HepG2 (cell line): Measurements from ENCODE around the gene BRIP1. TPM values are rescaled to one million over a fixed set of nuclear protein-coding genes. Genes with fewer than 3 reads are reported as not detected.

ENCODE experiments used
- ATAC-seq: fragments of 200-7000 bp; cut with Tn5 transposase; 3 replicates; pipeline ENCODE4 v1.9.1; 2020; ENCODE audit warnings: mild to moderate bottlenecking, moderate library complexity
- BruUV-seq: library from RNA; stranded (reverse); fragments of 400-500 nt; replicated peaks from 2 replicates; lab custom pipeline; 2021; lab: Mats Ljungman, UMichigan
- CTCF ChIA-PET: fragments of 300-600 bp; formaldehyde crosslinking; extraction: SDS; loops from one replicate; lab custom pipeline; 2021; ENCODE audit warnings: low total read pairs, inconsistent platforms, low intra/inter-chr PET ratio; lab: Yijun Ruan, JAX
- POLR2A ChIA-PET: fragments of 350-600 bp; sonication (Branson Sonifier 250); formaldehyde crosslinking; loops from one replicate; lab custom pipeline; 2020; ENCODE audit warnings: antibody characterized with exemption, inconsistent platforms; lab: Yijun Ruan, JAX
- DNase-seq: peaks from one replicate; pipeline ENCODE4 v3.0.0-alpha.2; 2015; ENCODE audit warnings: low spot score
- FAIRE-seq: peaks from 3 replicates; lab custom pipeline; 2011; peaks lifted over from hg19 to GRCh38; lab: Jason Lieb, UNC
- H2AFZ ChIP-seq: one replicate; pipeline ENCODE4 v1.6.1; 2011; ENCODE audit warnings: low read length, inconsistent platforms
- H3K27ac ChIP-seq: fragments of 300-600 bp; 3 replicates; pipeline ENCODE4 v1.8.0; 2011; ENCODE audit warnings: mixed run types, mild to moderate bottlenecking, mixed read lengths, low read length, inconsistent platforms; ENCODE audit not compliant: insufficient read depth; ENCODE audit errors: extremely low read length
- H3K27me3 ChIP-seq, 2 experiments: fragments of 200-600 bp in 1 of 2; 2 replicates in 1 of 2; 3 replicates in 1 of 2; pipeline versions ENCODE4 v1.6.0 to v1.8.0; 2011; ENCODE audit warnings: low read length in 2 of 2, mild to moderate bottlenecking in 2 of 2, moderate library complexity in 2 of 2, inconsistent platforms in 1 of 2; ENCODE audit not compliant: insufficient read depth in 2 of 2, control insufficient read depth in 1 of 2
- H3K36me3 ChIP-seq, 2 experiments: fragments of 200-600 bp in 1 of 2; replicated peaks in 1 of 2; 2 replicates in 1 of 2; 3 replicates in 1 of 2; pipeline versions ENCODE4 v1.5.1 to v1.8.0; 2011; ENCODE audit warnings: low read length in 2 of 2, inconsistent platforms in 1 of 2; ENCODE audit not compliant: insufficient read depth in 2 of 2, control insufficient read depth in 1 of 2
- H3K4me1 ChIP-seq: 2 replicates; pipeline ENCODE4 v1.5.1; 2012; ENCODE audit warnings: low read length, inconsistent platforms; ENCODE audit not compliant: insufficient read depth
- H3K4me2 ChIP-seq: 2 replicates; pipeline ENCODE4 v1.6.0; 2011; ENCODE audit warnings: low read depth, low read length, inconsistent platforms
- H3K4me3 ChIP-seq, 3 experiments: fragments of 200-600 bp in 1 of 3; sonication (generic), shearing (Covaris generic) in 1 of 3; replicated peaks in 1 of 3; 2 replicates each; pipeline ENCODE4 v1.5.1; 2011 to 2016; ENCODE audit warnings: low read length in 3 of 3, inconsistent platforms in 2 of 3, low read depth in 2 of 3, mild to moderate bottlenecking in 2 of 3, control low read depth in 1 of 3, mixed read lengths in 1 of 3; ENCODE audit not compliant: insufficient read depth in 1 of 3
- H3K79me2 ChIP-seq: one replicate; pipeline ENCODE4 v1.6.1; 2011; ENCODE audit warnings: low read length, inconsistent platforms; ENCODE audit not compliant: insufficient read depth
- H3K9ac ChIP-seq: 2 replicates; pipeline ENCODE4 v1.6.0; 2011; ENCODE audit warnings: mild to moderate bottlenecking, low read depth, low read length, inconsistent platforms; ENCODE audit not compliant: insufficient read depth
- H3K9me3 ChIP-seq: 2 replicates; pipeline ENCODE4 v1.5.1; 2012; ENCODE audit warnings: mild to moderate bottlenecking, low read length
- H4K20me1 ChIP-seq: 2 replicates; pipeline ENCODE4 v1.6.0; 2011; ENCODE audit warnings: inconsistent platforms, mild to moderate bottlenecking, low read length, moderate library complexity; ENCODE audit not compliant: insufficient read depth
- MED8 ChIP-seq: sonication (generic); formaldehyde crosslinking; IDR thresholded peaks from 2 replicates; pipeline ENCODE4 v1.8.1; 2023; ENCODE audit warnings: mild to moderate bottlenecking, missing genetic modification reagents; ENCODE audit not compliant: insufficient replicate concordance
- NCOA2 ChIP-seq: sonication (generic); formaldehyde crosslinking; IDR thresholded peaks from 2 replicates; pipeline ENCODE4 v1.8.0; 2022; ENCODE audit warnings: inconsistent platforms
- PITX1 ChIP-seq: sonication (generic); formaldehyde crosslinking; IDR thresholded peaks from 2 replicates; pipeline ENCODE4 v1.5.1; 2020; ENCODE audit warnings: mild to moderate bottlenecking, missing genetic modification reagents
- PLRG1 ChIP-seq: fragments of 450-650 bp; conservative IDR thresholded peaks from 2 replicates; pipeline ENCODE4 v1.6.1; 2016
- WIZ ChIP-seq: sonication (generic); formaldehyde crosslinking; IDR thresholded peaks from 2 replicates; pipeline ENCODE4 v1.5.1; 2020; ENCODE audit warnings: mild to moderate bottlenecking, missing genetic modification reagents
- ZNF577 ChIP-seq: sonication (generic); formaldehyde crosslinking; IDR thresholded peaks from 2 replicates; pipeline ENCODE4 v1.4.0; 2020; ENCODE audit warnings: mild to moderate bottlenecking, low read depth, missing genetic modification reagents, borderline replicate concordance
- ZSCAN22 ChIP-seq: sonication (generic); formaldehyde crosslinking; IDR thresholded peaks from 2 replicates; pipeline ENCODE4 v1.4.0; 2020; ENCODE audit warnings: mild to moderate bottlenecking, missing genetic modification reagents
- WGBS: methylation state at CpG from one replicate; pipeline ENCODE4 v1.1.6; 2017; ENCODE audit warnings: low lambda C conversion rate; 5-methylcytosine and 5-hydroxymethylcytosine counted together
- in situ Hi-C: cut with HindIII; loops from 2 replicates; pipeline ENCODE4 v1.10.0; 2017; ENCODE audit warnings: low pct_unique_long_range_greater_than_20kb; ENCODE audit not compliant: extremely low pct_ligation_motif_present
- intact Hi-C: fragments of 100-400 bp; cut with micrococcal nuclease; formaldehyde crosslinking; loops from one replicate; pipeline ENCODE4 v1.10.0; 2022; ENCODE audit not compliant: unreplicated experiment
- polyA plus RNA-seq, 8 experiments: library from polyadenylated mRNA; depleted of rRNA in 3 of 8; stranded (reverse) in 7 of 8; unstranded in 1 of 8; fragments of >200 nt; fragmentation: Illumina TruSeq in 4 of 8; extraction: Trizol in 4 of 8; gene quantifications; 2 replicates each; pipeline versions ENCODE4 v1.2.1 to v1.2.3, GENCODE V29; 2011 to 2016; ENCODE audit warnings: low read depth in 4 of 8, missing spikeins in 1 of 8, mixed read lengths in 1 of 8; ENCODE audit not compliant: insufficient read depth in 1 of 8
- total RNA-seq, 5 experiments: library from RNA; depleted of rRNA; stranded (reverse); fragments of >200 nt; fragmentation: Illumina TruSeq; extraction: Trizol; gene quantifications; 2 replicates each; pipeline ENCODE4 v1.2.3, GENCODE V29; 2016; ENCODE audit warnings: low read depth in 1 of 5
- TF ChIP-seq, protein P1 (sequence below): sonication (generic); formaldehyde crosslinking; IDR thresholded peaks from 2 replicates; pipeline ENCODE4 v1.5.1; 2020; ENCODE audit warnings: mild to moderate bottlenecking, missing genetic modification reagents, moderate library complexity
- TF ChIP-seq, protein P2 (sequence below): IDR thresholded peaks from 2 replicates; pipeline ENCODE4 v1.6.1; 2018; ENCODE audit warnings: missing genetic modification reagents, mild to moderate bottlenecking, missing compliant biosample characterization
- TF ChIP-seq, protein P3 (sequence below): sonication (generic); formaldehyde crosslinking; IDR thresholded peaks from 2 replicates; pipeline ENCODE4 v1.9.0; 2021; ENCODE audit warnings: missing genetic modification reagents, mild to moderate bottlenecking, borderline replicate concordance
- TF ChIP-seq, protein P4 (sequence below): sonication (generic); formaldehyde crosslinking; conservative IDR thresholded peaks from 2 replicates; pipeline ENCODE4 v1.4.0; 2020; ENCODE audit warnings: missing genetic modification reagents
- TF ChIP-seq, protein P5 (sequence below): sonication (generic); formaldehyde crosslinking; IDR thresholded peaks from 2 replicates; pipeline ENCODE4 v1.4.0; 2020; ENCODE audit warnings: mild to moderate bottlenecking, missing genetic modification reagents
- TF ChIP-seq, protein P6 (sequence below): sonication (generic); formaldehyde crosslinking; IDR thresholded peaks from 2 replicates; pipeline ENCODE4 v1.5.1; 2020; ENCODE audit warnings: missing genetic modification reagents, mild to moderate bottlenecking, borderline replicate concordance
- TF ChIP-seq, protein P7 (sequence below): sonication (generic); formaldehyde crosslinking; IDR thresholded peaks from 2 replicates; pipeline ENCODE4 v1.4.0; 2020; ENCODE audit warnings: missing genetic modification reagents

BRIP1 gene
- total and polyA plus RNA-seq, 2 of the 13 experiments (the other 11 are each of a cell fraction or from before 2014, with no cell fraction given), result 3.8 to 27.7 TPM

DNA sequence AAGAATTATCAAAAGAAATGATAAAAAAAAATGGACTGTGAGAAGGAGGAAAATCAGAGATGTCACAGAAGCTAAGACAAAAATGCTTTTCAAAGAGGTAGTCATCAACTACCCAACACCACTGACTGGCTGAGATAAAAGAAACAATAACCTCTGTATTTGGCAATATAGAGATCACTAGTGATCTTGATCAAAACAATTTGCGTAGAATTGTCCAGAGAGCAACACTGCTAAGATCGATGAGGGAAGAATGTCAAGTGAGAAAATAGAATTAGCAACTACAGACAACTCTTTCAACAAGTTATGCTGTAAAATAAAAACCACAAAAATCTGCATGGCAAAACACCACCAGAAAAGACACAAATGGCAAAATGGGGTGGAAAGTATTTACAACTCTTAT is 66.0 kb downstream of the BRIP1 start:
- ATAC-seq, result no peak
- no peaks in the 10 kb centered on the region for H4K20me1 ChIP-seq
- no peak overlapping the region for H3K4me3 ChIP-seq
- in situ Hi-C loops (no loop called here), intact Hi-C loops (no loop called here)
- WGBS, result 98% methylated on average over 2 of the region's 2 CpGs
- ChIA-PET CTCF (no interaction called here), POLR2A (no interaction called here)
- no TSS peak for BruUV-seq
- H2AFZ ChIP-seq, result no peak overlapping the region
- no peak for DNase-seq
- no peaks in the 10 kb centered on the region for H3K79me2 ChIP-seq
- FAIRE-seq, result no peak
- H3K36me3 ChIP-seq, result peaks cover 4 to 61% of the 10 kb centered on the region in 2 experiments
- no peak overlapping the region for H3K9ac ChIP-seq
- H3K4me1 ChIP-seq, result no peaks in the 10 kb centered on the region
- no peak overlapping the region for H3K27ac ChIP-seq
- no peaks in the 10 kb centered on the region for H3K27me3 ChIP-seq
- H3K9me3 ChIP-seq, result no peaks in the 10 kb centered on the region
- no peak overlapping the region for H3K4me2 ChIP-seq
- TF ChIP-seq, protein P1, sequence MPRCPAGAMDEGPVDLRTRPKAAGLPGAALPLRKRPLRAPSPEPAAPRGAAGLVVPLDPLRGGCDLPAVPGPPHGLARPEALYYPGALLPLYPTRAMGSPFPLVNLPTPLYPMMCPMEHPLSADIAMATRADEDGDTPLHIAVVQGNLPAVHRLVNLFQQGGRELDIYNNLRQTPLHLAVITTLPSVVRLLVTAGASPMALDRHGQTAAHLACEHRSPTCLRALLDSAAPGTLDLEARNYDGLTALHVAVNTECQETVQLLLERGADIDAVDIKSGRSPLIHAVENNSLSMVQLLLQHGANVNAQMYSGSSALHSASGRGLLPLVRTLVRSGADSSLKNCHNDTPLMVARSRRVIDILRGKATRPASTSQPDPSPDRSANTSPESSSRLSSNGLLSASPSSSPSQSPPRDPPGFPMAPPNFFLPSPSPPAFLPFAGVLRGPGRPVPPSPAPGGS (CRISPR knock-in tag), result no peak
- TF ChIP-seq, protein P2, sequence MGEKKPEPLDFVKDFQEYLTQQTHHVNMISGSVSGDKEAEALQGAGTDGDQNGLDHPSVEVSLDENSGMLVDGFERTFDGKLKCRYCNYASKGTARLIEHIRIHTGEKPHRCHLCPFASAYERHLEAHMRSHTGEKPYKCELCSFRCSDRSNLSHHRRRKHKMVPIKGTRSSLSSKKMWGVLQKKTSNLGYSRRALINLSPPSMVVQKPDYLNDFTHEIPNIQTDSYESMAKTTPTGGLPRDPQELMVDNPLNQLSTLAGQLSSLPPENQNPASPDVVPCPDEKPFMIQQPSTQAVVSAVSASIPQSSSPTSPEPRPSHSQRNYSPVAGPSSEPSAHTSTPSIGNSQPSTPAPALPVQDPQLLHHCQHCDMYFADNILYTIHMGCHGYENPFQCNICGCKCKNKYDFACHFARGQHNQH (CRISPR knock-in tag), result no peak
- no peak for TF ChIP-seq MED8 (CRISPR knock-in tag)
- TF ChIP-seq, protein P3, sequence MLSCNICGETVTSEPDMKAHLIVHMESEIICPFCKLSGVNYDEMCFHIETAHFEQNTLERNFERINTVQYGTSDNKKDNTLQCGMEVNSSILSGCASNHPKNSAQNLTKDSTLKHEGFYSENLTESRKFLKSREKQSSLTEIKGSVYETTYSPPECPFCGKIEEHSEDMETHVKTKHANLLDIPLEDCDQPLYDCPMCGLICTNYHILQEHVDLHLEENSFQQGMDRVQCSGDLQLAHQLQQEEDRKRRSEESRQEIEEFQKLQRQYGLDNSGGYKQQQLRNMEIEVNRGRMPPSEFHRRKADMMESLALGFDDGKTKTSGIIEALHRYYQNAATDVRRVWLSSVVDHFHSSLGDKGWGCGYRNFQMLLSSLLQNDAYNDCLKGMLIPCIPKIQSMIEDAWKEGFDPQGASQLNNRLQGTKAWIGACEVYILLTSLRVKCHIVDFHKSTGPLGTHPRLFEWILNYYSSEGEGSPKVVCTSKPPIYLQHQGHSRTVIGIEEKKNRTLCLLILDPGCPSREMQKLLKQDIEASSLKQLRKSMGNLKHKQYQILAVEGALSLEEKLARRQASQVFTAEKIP (CRISPR knock-in tag), result no peak
- no peak for TF ChIP-seq ZSCAN22 (CRISPR knock-in tag)
- TF ChIP-seq, protein P4, sequence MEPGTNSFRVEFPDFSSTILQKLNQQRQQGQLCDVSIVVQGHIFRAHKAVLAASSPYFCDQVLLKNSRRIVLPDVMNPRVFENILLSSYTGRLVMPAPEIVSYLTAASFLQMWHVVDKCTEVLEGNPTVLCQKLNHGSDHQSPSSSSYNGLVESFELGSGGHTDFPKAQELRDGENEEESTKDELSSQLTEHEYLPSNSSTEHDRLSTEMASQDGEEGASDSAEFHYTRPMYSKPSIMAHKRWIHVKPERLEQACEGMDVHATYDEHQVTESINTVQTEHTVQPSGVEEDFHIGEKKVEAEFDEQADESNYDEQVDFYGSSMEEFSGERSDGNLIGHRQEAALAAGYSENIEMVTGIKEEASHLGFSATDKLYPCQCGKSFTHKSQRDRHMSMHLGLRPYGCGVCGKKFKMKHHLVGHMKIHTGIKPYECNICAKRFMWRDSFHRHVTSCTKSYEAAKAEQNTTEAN (CRISPR knock-in tag), result no peak
- TF ChIP-seq NCOA2 (CRISPR knock-in tag), result no peak
- TF ChIP-seq WIZ (CRISPR knock-in tag), result no peak
- no peak for TF ChIP-seq PLRG1
- TF ChIP-seq, protein P5, sequence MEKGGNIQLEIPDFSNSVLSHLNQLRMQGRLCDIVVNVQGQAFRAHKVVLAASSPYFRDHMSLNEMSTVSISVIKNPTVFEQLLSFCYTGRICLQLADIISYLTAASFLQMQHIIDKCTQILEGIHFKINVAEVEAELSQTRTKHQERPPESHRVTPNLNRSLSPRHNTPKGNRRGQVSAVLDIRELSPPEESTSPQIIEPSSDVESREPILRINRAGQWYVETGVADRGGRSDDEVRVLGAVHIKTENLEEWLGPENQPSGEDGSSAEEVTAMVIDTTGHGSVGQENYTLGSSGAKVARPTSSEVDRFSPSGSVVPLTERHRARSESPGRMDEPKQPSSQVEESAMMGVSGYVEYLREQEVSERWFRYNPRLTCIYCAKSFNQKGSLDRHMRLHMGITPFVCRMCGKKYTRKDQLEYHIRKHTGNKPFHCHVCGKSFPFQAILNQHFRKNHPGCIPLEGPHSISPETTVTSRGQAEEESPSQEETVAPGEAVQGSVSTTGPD (CRISPR knock-in tag), result no peak
- TF ChIP-seq ZNF577 (CRISPR knock-in tag), result no peak
- TF ChIP-seq, protein P6, sequence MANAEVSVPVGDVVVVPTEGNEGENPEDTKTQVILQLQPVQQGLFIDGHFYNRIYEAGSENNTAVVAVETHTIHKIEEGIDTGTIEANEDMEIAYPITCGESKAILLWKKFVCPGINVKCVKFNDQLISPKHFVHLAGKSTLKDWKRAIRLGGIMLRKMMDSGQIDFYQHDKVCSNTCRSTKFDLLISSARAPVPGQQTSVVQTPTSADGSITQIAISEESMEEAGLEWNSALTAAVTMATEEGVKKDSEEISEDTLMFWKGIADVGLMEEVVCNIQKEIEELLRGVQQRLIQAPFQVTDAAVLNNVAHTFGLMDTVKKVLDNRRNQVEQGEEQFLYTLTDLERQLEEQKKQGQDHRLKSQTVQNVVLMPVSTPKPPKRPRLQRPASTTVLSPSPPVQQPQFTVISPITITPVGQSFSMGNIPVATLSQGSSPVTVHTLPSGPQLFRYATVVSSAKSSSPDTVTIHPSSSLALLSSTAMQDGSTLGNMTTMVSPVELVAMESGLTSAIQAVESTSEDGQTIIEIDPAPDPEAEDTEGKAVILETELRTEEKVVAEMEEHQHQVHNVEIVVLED (CRISPR knock-in tag), result no peak
- TF ChIP-seq PITX1 (CRISPR knock-in tag), result no peak
- TF ChIP-seq, protein P7, sequence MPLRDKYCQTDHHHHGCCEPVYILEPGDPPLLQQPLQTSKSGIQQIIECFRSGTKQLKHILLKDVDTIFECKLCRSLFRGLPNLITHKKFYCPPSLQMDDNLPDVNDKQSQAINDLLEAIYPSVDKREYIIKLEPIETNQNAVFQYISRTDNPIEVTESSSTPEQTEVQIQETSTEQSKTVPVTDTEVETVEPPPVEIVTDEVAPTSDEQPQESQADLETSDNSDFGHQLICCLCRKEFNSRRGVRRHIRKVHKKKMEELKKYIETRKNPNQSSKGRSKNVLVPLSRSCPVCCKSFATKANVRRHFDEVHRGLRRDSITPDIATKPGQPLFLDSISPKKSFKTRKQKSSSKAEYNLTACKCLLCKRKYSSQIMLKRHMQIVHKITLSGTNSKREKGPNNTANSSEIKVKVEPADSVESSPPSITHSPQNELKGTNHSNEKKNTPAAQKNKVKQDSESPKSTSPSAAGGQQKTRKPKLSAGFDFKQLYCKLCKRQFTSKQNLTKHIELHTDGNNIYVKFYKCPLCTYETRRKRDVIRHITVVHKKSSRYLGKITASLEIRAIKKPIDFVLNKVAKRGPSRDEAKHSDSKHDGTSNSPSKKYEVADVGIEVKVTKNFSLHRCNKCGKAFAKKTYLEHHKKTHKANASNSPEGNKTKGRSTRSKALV (CRISPR knock-in tag), result no peak
